ENCODE results near the gene CGREF1.

Gene CGREF1, protein sequence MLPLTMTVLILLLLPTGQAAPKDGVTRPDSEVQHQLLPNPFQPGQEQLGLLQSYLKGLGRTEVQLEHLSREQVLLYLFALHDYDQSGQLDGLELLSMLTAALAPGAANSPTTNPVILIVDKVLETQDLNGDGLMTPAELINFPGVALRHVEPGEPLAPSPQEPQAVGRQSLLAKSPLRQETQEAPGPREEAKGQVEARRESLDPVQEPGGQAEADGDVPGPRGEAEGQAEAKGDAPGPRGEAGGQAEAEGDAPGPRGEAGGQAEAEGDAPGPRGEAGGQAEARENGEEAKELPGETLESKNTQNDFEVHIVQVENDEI

GRCh38 chr2:27118525-27119329 lies at the start of gene CGREF1:
Gene CGREF1 (minus strand): TSS chr2:27119128. CDS start chr2:27104366, 14,762 bp downstream.
- DNase-seq (ENCODE audit: low spot score), result peak; percentile 35

GRCh38 chr2:27164960-27165763 lies 46.2 kb upstream of the CGREF1 start:
- no peak for DNase-seq (ENCODE audit: low spot score)

DNA sequence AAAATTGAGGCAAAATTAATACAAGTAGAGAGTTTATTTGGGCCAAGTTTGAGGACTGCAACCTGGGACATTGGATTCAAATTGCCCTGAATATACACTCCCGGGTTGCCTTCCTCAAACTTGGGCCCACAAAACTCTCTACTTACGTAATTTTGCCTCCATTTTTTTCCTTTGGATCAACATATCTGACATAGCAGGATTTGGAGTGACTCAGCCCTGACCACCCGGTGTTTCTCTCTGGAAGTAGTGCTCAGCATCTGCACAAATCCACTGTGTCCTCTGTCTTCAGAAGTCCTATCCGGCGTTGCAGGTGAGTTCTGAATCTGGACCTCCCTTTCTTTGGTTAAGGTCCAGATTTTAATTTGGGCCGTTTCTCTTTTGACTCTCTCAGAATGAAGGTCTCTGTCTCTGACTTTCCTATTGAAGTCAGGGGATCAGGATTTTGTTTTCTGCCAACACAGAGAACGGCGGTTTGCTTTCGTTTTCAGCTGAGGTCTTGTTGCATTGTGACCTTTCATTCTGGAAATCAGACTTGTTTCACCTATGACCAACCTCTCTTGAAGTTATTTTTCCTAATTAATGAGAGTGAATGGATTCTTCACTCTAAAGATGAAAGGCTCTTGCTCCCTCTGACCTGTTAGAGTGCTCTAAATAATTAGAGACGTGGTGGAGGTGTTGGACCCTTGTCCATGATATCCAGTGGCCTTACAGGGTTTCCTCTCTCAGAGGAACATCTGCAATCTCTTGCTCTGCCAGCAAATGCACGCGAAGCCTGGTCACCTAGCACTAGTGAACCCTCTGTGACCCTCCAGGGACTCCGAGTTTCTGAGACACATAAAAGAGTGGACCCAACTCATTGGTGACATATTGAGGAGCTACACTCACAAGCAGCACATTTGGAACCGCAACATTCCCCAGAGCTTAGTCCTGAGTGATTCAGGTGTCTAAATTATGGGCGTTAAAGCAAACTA lies 43.5 kb upstream of the CGREF1 start:
- DNase-seq (ENCODE audit: low spot score), result peak; percentile 55

- no peak for DNase-seq (ENCODE audit: low spot score)
Observed at GRCh38 chr2:27160191-27160590, 41.3 kb upstream of the CGREF1 start.

DNA sequence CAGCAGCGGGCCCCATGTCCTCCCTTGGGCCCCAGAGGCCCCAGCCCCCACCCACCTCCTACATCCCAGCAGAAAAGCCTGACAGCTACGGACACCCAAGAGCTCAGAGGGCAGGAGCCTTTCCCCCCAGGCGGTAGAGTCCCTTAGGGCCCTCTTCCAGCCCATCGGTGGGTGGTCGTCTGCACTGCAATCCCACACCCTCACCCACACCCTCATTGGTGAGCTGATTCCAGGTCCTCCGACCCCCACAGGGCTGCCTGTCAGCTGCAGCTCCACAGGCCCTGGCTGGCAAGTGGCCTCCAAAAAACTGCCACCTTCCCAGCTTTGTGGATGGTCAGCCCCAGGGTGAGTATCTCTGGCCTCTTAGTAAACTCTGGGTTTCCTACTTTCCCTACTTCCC lies 40.3 kb upstream of the CGREF1 start:
- DNase-seq (ENCODE audit: low spot score), result no peak

- no peak for DNase-seq (ENCODE audit: low spot score)
Observed at GRCh38 chr2:27158468-27158867, 39.5 kb upstream of the CGREF1 start.

DNA sequence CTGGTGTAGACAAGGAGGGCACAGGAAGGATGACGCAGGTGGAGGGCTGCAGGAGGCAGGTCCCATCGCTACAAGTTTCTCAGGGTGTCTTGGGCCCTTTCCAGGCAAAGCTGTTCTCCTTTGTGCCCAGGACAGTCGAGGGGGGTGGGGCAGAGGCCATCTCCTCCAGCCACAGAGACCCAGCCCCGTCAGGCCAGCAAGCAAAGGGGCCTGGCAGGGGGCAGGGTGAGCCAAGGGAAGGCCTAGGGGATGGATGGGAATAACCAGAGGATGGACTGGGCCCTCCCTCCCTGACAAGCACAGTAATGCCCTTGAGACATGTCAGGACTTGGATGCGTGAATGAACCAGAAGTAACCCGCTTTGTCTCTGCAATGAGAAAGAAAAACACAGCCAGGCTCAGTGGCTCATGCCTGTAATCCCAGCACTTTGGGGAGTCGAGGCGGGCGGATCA lies 36.2 kb upstream of the CGREF1 start:
- DNase-seq (ENCODE audit: low spot score), result no peak

- DNase-seq (ENCODE audit: low spot score), result no peak
Observed at GRCh38 chr2:27154488-27154887, 35.6 kb upstream of the CGREF1 start.

GRCh38 chr2:27152796-27153464 lies 34.0 kb upstream of the CGREF1 start:
- peak; percentile 50 for DNase-seq (ENCODE audit: low spot score)

GRCh38 chr2:27152102-27152795 lies 33.3 kb upstream of the CGREF1 start:
- no peak for DNase-seq (ENCODE audit: low spot score)

- no peak for DNase-seq (ENCODE audit: low spot score)
Observed at GRCh38 chr2:27150639-27151230, 31.8 kb upstream of the CGREF1 start.

- DNase-seq (ENCODE audit: low spot score), result no peak
Observed at GRCh38 chr2:27149570-27150405, 30.9 kb upstream of the CGREF1 start.

DNA sequence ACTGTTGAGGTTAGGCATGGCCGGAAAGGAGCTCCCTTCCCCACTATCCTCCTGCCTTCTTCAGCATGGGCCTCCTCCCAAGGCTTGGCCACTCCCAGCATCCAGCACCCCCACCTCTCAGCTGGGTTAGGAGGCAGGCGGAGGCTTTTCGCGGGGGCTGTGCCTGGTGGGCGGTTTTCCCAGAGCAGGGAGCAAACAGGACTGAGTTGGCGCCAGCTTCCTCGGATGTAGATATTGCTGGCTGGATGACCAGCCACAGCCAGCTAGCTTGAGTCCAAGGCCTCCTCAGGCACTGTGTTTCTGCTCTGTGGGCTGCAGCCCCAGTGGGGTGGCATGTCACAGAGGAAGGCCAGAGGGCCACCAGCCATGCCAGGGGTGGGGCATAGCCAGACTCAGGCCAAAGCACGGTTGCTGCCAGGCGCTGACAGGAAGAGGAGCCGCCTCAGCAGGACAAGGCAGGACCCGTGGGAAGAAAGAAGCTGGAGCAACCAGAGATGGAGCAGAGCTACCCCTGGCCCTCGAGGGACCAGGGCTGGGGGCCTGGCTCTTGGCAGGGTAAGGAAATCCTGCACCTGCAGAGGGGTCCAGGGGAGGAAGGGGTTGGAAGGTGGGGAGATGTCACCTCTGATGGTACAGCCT lies 30.0 kb upstream of the CGREF1 start, which contains the start of gene TCF23:
TSS of gene TCF23 (plus strand) at position 204 of the 639 bp plus-strand sequence. CDS start at position 334, 130 bp downstream.
- DNase-seq (ENCODE audit: low spot score), result no peak

GRCh38 chr2:27147935-27148334 lies 29.0 kb upstream of the CGREF1 start:
- no peak for DNase-seq (ENCODE audit: low spot score)

DNA sequence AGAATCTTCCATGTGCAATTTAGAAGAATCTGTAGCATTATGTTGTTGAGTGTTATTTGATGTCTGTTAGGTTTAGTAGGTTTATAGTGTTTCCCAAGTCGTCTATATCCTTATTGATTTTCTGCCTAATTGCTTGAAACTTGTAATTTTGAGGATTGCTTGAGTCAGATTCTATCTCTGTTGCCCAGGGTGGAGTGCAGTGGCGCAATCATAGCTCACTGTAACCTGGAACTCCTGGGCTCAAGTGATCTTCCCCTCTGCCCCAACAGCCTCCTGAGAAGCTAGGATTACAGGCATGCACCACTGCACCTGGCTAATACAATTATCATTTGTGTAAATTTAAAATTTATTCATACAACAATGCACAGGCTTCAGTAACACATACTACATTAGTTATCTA lies 26.8 kb upstream of the CGREF1 start:
- DNase-seq (ENCODE audit: low spot score), result no peak

- DNase-seq (ENCODE audit: low spot score), result no peak
Observed at GRCh38 chr2:27143285-27143684, 24.4 kb upstream of the CGREF1 start.

- no peak for DNase-seq (ENCODE audit: low spot score)
Observed at GRCh38 chr2:27139310-27139709, 20.4 kb upstream of the CGREF1 start, which contains the start of gene PRR30. Gene PRR30 (minus strand): TSS chr2:27139410. CDS start chr2:27138329, 1,081 bp downstream.

- no peak for DNase-seq (ENCODE audit: low spot score)
Observed at GRCh38 chr2:27138111-27138510, 19.2 kb upstream of the CGREF1 start.
